ENCODE results near the gene TSTD2.

GRCh38 chr9:97553141-97553540 is 80.0 kb downstream of the TSTD2 start:
- no peak for TF ChIP-seq ZNF274 (IDR thresholded peaks at IDR 0.05; ENCODE audit: low read depth, low read length)
- TF ChIP-seq SUZ12 (IDR thresholded peaks at IDR 0.05; ENCODE audit: extremely low read depth, insufficient read depth, insufficient read length), result no peak
- no peak for TF ChIP-seq YY1 (IDR thresholded peaks at IDR 0.05; ENCODE audit: insufficient read depth, insufficient read length)

All from NT2/D1 (cell line).